ENCODE measurements around the gene RTKN. TPM values are rescaled to one million over a fixed set of nuclear protein-coding genes. Genes with fewer than 3 reads are reported as not detected.

RTKN gene
- total and polyA plus RNA-seq, 4 experiments from 2014 or later: 0.14 TPM; not detected in 3

- H3K27me3 ChIP-seq (ENCODE audit: insufficient read depth, low read length): no peaks in the 10 kb centered on the region
- DNase-seq: peak in 2 of 5 donors; percentile 7 to 17
- no peaks in the 10 kb centered on the region for H3K9me3 ChIP-seq (ENCODE audit: control insufficient read depth in 1 of 2, low read length in 2 of 2)
- peak overlapping the region in 1 of 7 donors; percentile 48 for H3K27ac Mint-ChIP-seq
- H3K4me1 Mint-ChIP-seq: peaks cover 5 to 21% (median 7%) of the 10 kb centered on the region in 4 donors
- no peaks in the 10 kb centered on the region for H3K36me3 Mint-ChIP-seq
- peak overlapping the region; percentile 2 to 71 (median 58) for H3K4me3 Mint-ChIP-seq
- intact Hi-C loops (cut with micrococcal nuclease): no loop called here
- no peaks in the 10 kb centered on the region for H3K36me3 ChIP-seq (ENCODE audit: insufficient read depth, low read length)
- H3K4me1 ChIP-seq (ENCODE audit: insufficient read depth, low read length): peaks cover 14% of the 10 kb centered on the region
- H3K9me3 Mint-ChIP-seq: no peaks in the 10 kb centered on the region
- ChIA-PET POLR2A (ENCODE audit: partially characterized antibody) (interaction anchor here (0.5 to 2.4 kb wide), 8 partner anchors 18 to 236 kb away, joined by 3 to 8 read pairs (median 3); partner anchors contain the start of genes AUP1, HTRA2, MOB1A and WBP1), CTCF (ENCODE audit: partially characterized antibody) (interaction anchor here (0.9 to 1.1 kb wide), 2 partner anchors 24 to 117 kb away, joined by 3 to 4 read pairs; no protein-coding TSS in a partner anchor)
- H3K27me3 Mint-ChIP-seq: peaks cover 3 to 13% of the 10 kb centered on the region in 2 donors
- no peak overlapping the region for H3K27ac ChIP-seq (ENCODE audit: low read depth, low read length)
- H3K4me3 ChIP-seq (ENCODE audit: low read length in 2 of 2): peak overlapping the region in 1 of 2 donors; percentile 24
Observed at GRCh38 chr2:74414881-74415761, 26.6 kb downstream of the RTKN start.

GRCh38 chr2:74414441-74414840, 27.3 kb downstream of the RTKN start:
- H3K4me1 ChIP-seq (ENCODE audit: insufficient read depth, low read length): peaks cover 14% of the 10 kb centered on the region
- peaks cover 3 to 14% of the 10 kb centered on the region in 2 donors for H3K27me3 Mint-ChIP-seq
- peak overlapping the region in 1 of 2 donors; percentile 24 for H3K4me3 ChIP-seq (ENCODE audit: low read length in 2 of 2)
- H3K27ac Mint-ChIP-seq: peak overlapping the region in 1 of 7 donors; percentile 25
- POLR2A ChIA-PET (ENCODE audit: partially characterized antibody): interaction anchor here (0.8 to 0.9 kb wide), 2 partner anchors 69 to 124 kb away, joined by 3 read pairs; partner anchors contain the start of gene TTC31
- no peaks in the 10 kb centered on the region for H3K9me3 Mint-ChIP-seq
- peak overlapping the region in 4 of 8 donors; percentile 26 to 53 (median 40) for H3K4me3 Mint-ChIP-seq
- no peaks in the 10 kb centered on the region for H3K36me3 ChIP-seq (ENCODE audit: insufficient read depth, low read length)
- H3K27me3 ChIP-seq (ENCODE audit: insufficient read depth, low read length): no peaks in the 10 kb centered on the region
- intact Hi-C loops (cut with micrococcal nuclease): no loop called here
- no peak for DNase-seq
- CTCF ChIA-PET (ENCODE audit: partially characterized antibody): no interaction called here
- H3K27ac ChIP-seq (ENCODE audit: low read depth, low read length): no peak overlapping the region
- no peaks in the 10 kb centered on the region for H3K9me3 ChIP-seq (ENCODE audit: control insufficient read depth in 1 of 2, low read length in 2 of 2)
- H3K4me1 Mint-ChIP-seq: peaks cover 4 to 17% (median 5%) of the 10 kb centered on the region in 4 donors
- H3K36me3 Mint-ChIP-seq: no peaks in the 10 kb centered on the region

- Histone ChIP-seq H3K36me3 (ENCODE audit: insufficient read depth, low read length) (no peaks in the 10 kb centered on the region), H3K27me3 (ENCODE audit: insufficient read depth, low read length) (no peaks in the 10 kb centered on the region), H3K4me3 (ENCODE audit: low read length in 2 of 2) (no peak overlapping the region), H3K4me1 (ENCODE audit: insufficient read depth, low read length) (peaks cover 14% of the 10 kb centered on the region), H3K27ac (ENCODE audit: low read depth, low read length) (no peak overlapping the region), H3K9me3 (ENCODE audit: control insufficient read depth in 1 of 2, low read length in 2 of 2) (no peaks in the 10 kb centered on the region)
- ChIA-PET CTCF (ENCODE audit: partially characterized antibody) (no interaction called here), POLR2A (ENCODE audit: partially characterized antibody) (no interaction called here)
- Mint-ChIP-seq H3K36me3 (no peaks in the 10 kb centered on the region), H3K27me3 (peaks cover 7 to 22% of the 10 kb centered on the region in 2 donors), H3K4me1 (peaks cover 4 to 17% (median 5%) of the 10 kb centered on the region in 4 donors), H3K9me3 (no peaks in the 10 kb centered on the region), H3K27ac (peak overlapping the region in 1 of 7 donors; percentile 49), H3K4me3 (peak overlapping the region in 3 of 8 donors; percentile 30 to 57 (median 56))
- DNase-seq: no peak
- intact Hi-C loops (cut with micrococcal nuclease): no loop called here
Observed at GRCh38 chr2:74413001-74413698, 28.6 kb downstream of the RTKN start.

GRCh38 chr2:74407682-74408081, 34.1 kb downstream of the RTKN start:
- no peaks in the 10 kb centered on the region for H3K4me1 ChIP-seq (ENCODE audit: insufficient read depth, low read length)
- H3K9me3 Mint-ChIP-seq: no peaks in the 10 kb centered on the region
- H3K27me3 Mint-ChIP-seq: peaks cover 9 to 16% of the 10 kb centered on the region in 2 donors
- no peaks in the 10 kb centered on the region for H3K36me3 ChIP-seq (ENCODE audit: insufficient read depth, low read length)
- H3K27ac Mint-ChIP-seq: no peak overlapping the region
- intact Hi-C loops (cut with micrococcal nuclease): no loop called here
- ChIA-PET CTCF (ENCODE audit: partially characterized antibody) (interaction anchor here (1.1 kb wide), 1 partner anchor 16 kb away, joined by 3 read pairs; no protein-coding TSS in a partner anchor), POLR2A (ENCODE audit: partially characterized antibody) (no interaction called here)
- DNase-seq: no peak
- no peak overlapping the region for H3K27ac ChIP-seq (ENCODE audit: low read depth, low read length)
- H3K36me3 Mint-ChIP-seq: no peaks in the 10 kb centered on the region
- H3K9me3 ChIP-seq (ENCODE audit: control insufficient read depth in 1 of 2, low read length in 2 of 2): no peaks in the 10 kb centered on the region
- H3K27me3 ChIP-seq (ENCODE audit: insufficient read depth, low read length): no peaks in the 10 kb centered on the region
- no peak overlapping the region for H3K4me3 Mint-ChIP-seq
- H3K4me3 ChIP-seq (ENCODE audit: low read length in 2 of 2): no peak overlapping the region
- peaks cover 0 to 1% (median 0%) of the 10 kb centered on the region in 4 donors for H3K4me1 Mint-ChIP-seq

- Mint-ChIP-seq H3K27ac (no peak overlapping the region), H3K9me3 (no peaks in the 10 kb centered on the region), H3K36me3 (no peaks in the 10 kb centered on the region), H3K4me3 (no peak overlapping the region), H3K27me3 (peaks cover 9 to 12% of the 10 kb centered on the region in 2 donors), H3K4me1 (peaks cover 0 to 1% (median 0%) of the 10 kb centered on the region in 4 donors)
- Histone ChIP-seq H3K27ac (ENCODE audit: low read depth, low read length) (no peak overlapping the region), H3K27me3 (ENCODE audit: insufficient read depth, low read length) (no peaks in the 10 kb centered on the region), H3K36me3 (ENCODE audit: insufficient read depth, low read length) (no peaks in the 10 kb centered on the region), H3K9me3 (ENCODE audit: control insufficient read depth in 1 of 2, low read length in 2 of 2) (no peaks in the 10 kb centered on the region), H3K4me1 (ENCODE audit: insufficient read depth, low read length) (no peaks in the 10 kb centered on the region), H3K4me3 (ENCODE audit: low read length in 2 of 2) (no peak overlapping the region)
- DNase-seq: no peak
- intact Hi-C loops (cut with micrococcal nuclease): no loop called here
- ChIA-PET CTCF (ENCODE audit: partially characterized antibody) (no interaction called here), POLR2A (ENCODE audit: partially characterized antibody) (no interaction called here)
Observed at GRCh38 chr2:74406035-74406434, 35.7 kb downstream of the RTKN start.

- Mint-ChIP-seq H3K27me3 (peaks cover 0 to 2% of the 10 kb centered on the region in 2 donors), H3K9me3 (no peaks in the 10 kb centered on the region), H3K36me3 (no peaks in the 10 kb centered on the region), H3K4me3 (no peak overlapping the region), H3K4me1 (no peaks in the 10 kb centered on the region), H3K27ac (no peak overlapping the region)
- no peak for DNase-seq
- H3K4me3 ChIP-seq (ENCODE audit: low read length in 2 of 2): no peak overlapping the region
- intact Hi-C loops (cut with micrococcal nuclease): no loop called here
- CTCF ChIA-PET (ENCODE audit: partially characterized antibody): interaction anchor here (0.7 to 3.4 kb wide), 4 partner anchors 10 to 152 kb away, joined by 3 to 16 read pairs (median 10); no protein-coding TSS in a partner anchor
- no peak overlapping the region for H3K27ac ChIP-seq (ENCODE audit: low read depth, low read length)
- H3K27me3 ChIP-seq (ENCODE audit: insufficient read depth, low read length): no peaks in the 10 kb centered on the region
- H3K9me3 ChIP-seq (ENCODE audit: control insufficient read depth in 1 of 2, low read length in 2 of 2): no peaks in the 10 kb centered on the region
- no peaks in the 10 kb centered on the region for H3K4me1 ChIP-seq (ENCODE audit: insufficient read depth, low read length)
- no peaks in the 10 kb centered on the region for H3K36me3 ChIP-seq (ENCODE audit: insufficient read depth, low read length)
- POLR2A ChIA-PET (ENCODE audit: partially characterized antibody): interaction anchor here (0.7 to 1.4 kb wide), 2 partner anchors 10 to 53 kb away, joined by 3 to 6 read pairs; partner anchors contain the start of gene INO80B
Observed at GRCh38 chr2:74401891-74402290, 39.8 kb downstream of the RTKN start.

Measured in CD4-positive, alpha-beta memory T cell (primary cell).